ENCODE results near the gene R3HCC1L.

DNA sequence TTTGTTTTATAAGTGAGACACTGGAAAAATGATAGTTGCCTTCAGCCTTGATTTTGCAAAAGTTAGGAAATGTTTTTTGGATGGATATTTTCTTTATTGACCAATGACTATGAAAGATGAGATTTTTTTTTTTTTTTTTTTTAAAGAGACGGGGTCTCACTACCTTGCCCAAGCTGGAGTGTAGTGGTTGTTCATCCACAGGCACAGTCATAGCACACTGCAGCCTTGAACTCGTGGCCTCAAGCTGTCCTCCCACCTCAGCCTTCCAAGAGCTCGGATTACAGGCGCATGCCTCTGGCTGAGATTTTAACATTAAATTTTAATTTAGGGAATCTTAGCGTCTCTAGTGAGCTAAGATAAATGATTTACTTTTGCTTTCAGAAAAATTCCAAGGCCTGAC lies 67.3 kb downstream of the R3HCC1L start:
- no peak for TF ChIP-seq POLR2A (IDR thresholded peaks at IDR 0.05)
- TF ChIP-seq, protein P1, sequence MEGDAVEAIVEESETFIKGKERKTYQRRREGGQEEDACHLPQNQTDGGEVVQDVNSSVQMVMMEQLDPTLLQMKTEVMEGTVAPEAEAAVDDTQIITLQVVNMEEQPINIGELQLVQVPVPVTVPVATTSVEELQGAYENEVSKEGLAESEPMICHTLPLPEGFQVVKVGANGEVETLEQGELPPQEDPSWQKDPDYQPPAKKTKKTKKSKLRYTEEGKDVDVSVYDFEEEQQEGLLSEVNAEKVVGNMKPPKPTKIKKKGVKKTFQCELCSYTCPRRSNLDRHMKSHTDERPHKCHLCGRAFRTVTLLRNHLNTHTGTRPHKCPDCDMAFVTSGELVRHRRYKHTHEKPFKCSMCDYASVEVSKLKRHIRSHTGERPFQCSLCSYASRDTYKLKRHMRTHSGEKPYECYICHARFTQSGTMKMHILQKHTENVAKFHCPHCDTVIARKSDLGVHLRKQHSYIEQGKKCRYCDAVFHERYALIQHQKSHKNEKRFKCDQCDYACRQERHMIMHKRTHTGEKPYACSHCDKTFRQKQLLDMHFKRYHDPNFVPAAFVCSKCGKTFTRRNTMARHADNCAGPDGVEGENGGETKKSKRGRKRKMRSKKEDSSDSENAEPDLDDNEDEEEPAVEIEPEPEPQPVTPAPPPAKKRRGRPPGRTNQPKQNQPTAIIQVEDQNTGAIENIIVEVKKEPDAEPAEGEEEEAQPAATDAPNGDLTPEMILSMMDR (IDR thresholded peaks at IDR 0.05), result no peak

All from thyroid gland (tissue), 4 donors.